Aorta (tissue), 5 donors: ENCODE measurements around the gene TASOR2. TPM values are rescaled to one million over a fixed set of nuclear protein-coding genes. Genes with fewer than 3 reads are reported as not detected.

Experiments used
- ATAC-seq: fragments of 200-7000 bp; cut with Tn5 transposase; one replicate; pipeline ENCODE4 v1.9.1; 2022; ENCODE audit warnings: moderate library complexity; ENCODE audit not compliant: low FRiP score
- DNase-seq, 2 donors: peaks; one replicate each; pipeline ENCODE4 v3.0.0-alpha.2; 2020
- H3K27ac ChIP-seq, 2 donors: one replicate each; pipeline ENCODE4 v1.5.1; 2013; ENCODE audit warnings: low read length in 2 of 2, mild to moderate bottlenecking in 2 of 2, moderate library complexity in 2 of 2, control low read depth in 1 of 2, inconsistent platforms in 1 of 2, low read depth in 1 of 2
- H3K27me3 ChIP-seq, 2 donors: one replicate each; pipeline ENCODE4 v1.6.1; 2013; ENCODE audit warnings: control low read depth in 1 of 2, low read length in 1 of 2, mild to moderate bottlenecking in 1 of 2, moderate library complexity in 1 of 2; ENCODE audit not compliant: insufficient read depth in 2 of 2, control insufficient read depth in 1 of 2
- H3K36me3 ChIP-seq, 2 donors: one replicate each; pipeline ENCODE4 v1.6.1; 2013; ENCODE audit warnings: control low read depth in 1 of 2, low read length in 1 of 2, mild to moderate bottlenecking in 1 of 2; ENCODE audit not compliant: insufficient read depth in 2 of 2, control insufficient read depth in 1 of 2
- H3K4me1 ChIP-seq, 2 donors: one replicate each; pipeline ENCODE4 v1.6.1; 2013; ENCODE audit warnings: low read length in 2 of 2, control low read depth in 1 of 2, mild to moderate bottlenecking in 1 of 2, moderate library complexity in 1 of 2; ENCODE audit not compliant: insufficient read depth in 2 of 2, control insufficient read depth in 1 of 2
- H3K4me3 ChIP-seq, 2 donors: one replicate each; pipeline ENCODE4 v1.5.1; 2013; ENCODE audit warnings: low read length in 2 of 2, control low read depth in 1 of 2, mild to moderate bottlenecking in 1 of 2
- H3K9me3 ChIP-seq: one replicate; pipeline ENCODE4 v1.6.1; 2013; ENCODE audit warnings: mild to moderate bottlenecking, low read length; ENCODE audit not compliant: control insufficient read depth
- WGBS, 2 donors: extraction: QIAGEN DNeasy Blood & Tissue Kit; methylation state at CpG; one replicate each; pipeline ENCODE4 v1.1.7; 2013; 5-methylcytosine and 5-hydroxymethylcytosine counted together
- intact Hi-C, 2 donors: fragments of 100-400 bp; cut with DNase I; formaldehyde crosslinking; loops; one replicate each; pipeline versions ENCODE4 v1.14.2 to v1.15.0; 2022
- long read RNA-seq, 2 donors: library from polyadenylated mRNA; unstranded; transcript quantifications; one replicate each; pipeline ENCODE4 v2.0.0, GENCODE V29; 2020 to 2021
- polyA plus RNA-seq, 2 donors: library from polyadenylated mRNA; stranded (reverse); fragments of 200-250 nt; gene quantifications; one replicate each; pipeline ENCODE4 v1.2.3, GENCODE V29; 2013
- total RNA-seq, 2 donors: library from RNA; stranded (reverse); fragmentation: NEBNext Ultra II Directional; extraction: Animal tissue kit (Norgen Biotek cat#: 25700); gene quantifications; one replicate each; pipeline ENCODE4 v1.2.1, GENCODE V29; 2021
- donor health status: healthy with polysubstance abuse.
- donor health status: Bipolar disorder and iron deficiency.
- donor health status: DM: no; HTN: no; CAD: no.
- donor health status: DM: no; HTN: no; CAD: no.
- donor health status: DM: yes; HTN: yes; CAD: no.

TASOR2 gene
- total RNA-seq (10 to 100 TPM; 68.2 to 72.6 TPM), polyA plus RNA-seq (10 to 100 TPM in 1 of 2 donors, 1 to 10 TPM in 1; 2.3 to 11.0 TPM)
- long read RNA-seq, donor 1, partial matches to known transcripts = 8 of 13 reads
- long read RNA-seq, donor 1, other reads (novel, unspliced or antisense) = 3 of 13 reads
- long read RNA-seq, donor 2, partial matches to known transcripts = 8 of 19 reads
- long read RNA-seq, donor 2, other reads (novel, unspliced or antisense) = 11 of 19 reads

DNA sequence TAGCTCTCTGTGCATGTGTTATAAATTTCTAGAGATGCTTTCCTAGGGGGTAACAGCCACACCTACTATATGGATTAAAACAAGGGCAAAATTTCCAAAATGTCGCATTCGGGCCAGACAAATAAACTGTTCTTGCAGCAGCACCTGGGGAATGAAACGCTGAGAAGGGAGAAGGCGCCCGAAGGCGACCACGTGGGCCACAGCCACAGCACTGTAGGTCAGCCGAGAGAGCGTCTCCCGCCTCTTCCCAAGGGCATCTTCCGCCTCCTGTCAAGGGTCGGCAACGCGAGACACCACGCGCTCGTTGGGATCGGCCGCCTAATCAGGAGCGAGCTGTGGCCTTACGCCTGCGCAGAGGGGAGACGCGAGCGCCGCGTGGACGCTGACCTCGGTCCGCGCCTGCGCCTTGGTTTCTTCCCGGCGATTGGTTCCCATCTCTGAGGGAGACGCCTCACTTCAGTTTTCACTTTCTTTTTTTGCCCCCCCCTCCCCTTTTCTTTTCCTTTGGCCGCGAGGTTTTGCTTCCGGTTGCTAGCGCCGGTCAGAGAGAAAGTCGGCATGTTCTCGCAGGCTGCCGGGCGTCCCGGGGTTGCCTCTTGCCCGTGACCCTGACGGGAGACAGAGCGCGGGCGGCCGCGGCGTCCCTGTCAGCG lies at the start of gene TASOR2:
Gene TASOR2, plus strand, starts transcription at position 521 of the 653 bp plus-strand sequence. CDS start 35,805 bp downstream, outside the sequence.
- peak; percentile 97 for ATAC-seq
- Histone ChIP-seq H3K27me3 (no peaks in the 10 kb centered on the region), H3K4me3 (peak within 1 kb of the TSS; percentile 81 to 90), H3K36me3 (no peaks in the 10 kb centered on the region), H3K27ac (peak within 1 kb of the TSS in 1 of 2 donors; percentile 73), H3K4me1 (no peaks in the 10 kb centered on the region), H3K9me3 (no peaks in the 10 kb centered on the region)
- intact Hi-C loops = loop anchor here (10.0 kb wide), 2 partner anchors 130 to 190 kb away; partner anchors contain the start of gene GDI2 (in 1 of the 2)
- DNase-seq = peak; percentile 99
- WGBS, 2 donors = 0 to 1% methylated on average over 53 to 54 of the region's 54 CpGs

DNA sequence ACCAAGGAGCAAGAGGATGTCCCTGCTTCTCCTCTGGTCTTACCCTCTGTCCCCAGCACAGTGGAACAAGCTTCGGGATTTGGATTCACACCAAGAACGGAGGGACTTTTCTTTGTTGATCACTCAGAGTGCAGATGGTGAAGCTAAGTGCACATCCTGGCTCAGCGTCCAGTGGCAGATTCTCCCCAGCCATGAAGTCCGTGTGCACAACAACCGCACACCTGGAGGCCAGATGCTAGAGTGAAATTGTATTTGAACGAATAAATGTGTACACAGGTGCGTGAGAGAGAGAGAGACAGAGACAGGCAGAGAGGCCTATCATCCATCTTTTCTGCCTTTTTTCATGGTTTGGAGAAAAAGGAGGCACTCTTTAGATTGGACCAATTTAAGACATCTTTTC lies 49.7 kb upstream of the TASOR2 start:
- intact Hi-C loops = loop anchor here in 1 of 2 donors (5.0 kb wide), 1 partner anchor 177 kb away; the partner anchor contains the start of gene GDI2
- WGBS, 2 donors = 86 to 89% methylated on average over 7 of the region's 7 CpGs
- H3K27ac ChIP-seq = no peak overlapping the region

GRCh38 chr10:5638494-5638893 lies 46.1 kb upstream of the TASOR2 start:
- DNase-seq (peak in 1 of 2 donors; percentile 60), ATAC-seq (no peak)
- H3K4me1 ChIP-seq = no peaks in the 10 kb centered on the region
- 97% methylated on average over 10 of the region's 10 CpGs for WGBS, 2 donors
- H3K36me3 ChIP-seq = peaks cover 0 to 13% of the 10 kb centered on the region in 2 donors
- H3K4me3 ChIP-seq = no peak overlapping the region
- H3K27me3 ChIP-seq = no peaks in the 10 kb centered on the region
- no peak overlapping the region for H3K27ac ChIP-seq
- no peaks in the 10 kb centered on the region for H3K9me3 ChIP-seq
- intact Hi-C loops = no loop called here

More for the DNA sequence above, 49.7 kb upstream of the TASOR2 start:
- DNase-seq = no peak
- Histone ChIP-seq H3K4me3 (no peak overlapping the region), H3K4me1 (peaks cover 0 to 2% of the 10 kb centered on the region in 2 donors), H3K36me3 (peaks cover 0 to 5% of the 10 kb centered on the region in 2 donors), H3K27me3 (no peaks in the 10 kb centered on the region), H3K9me3 (no peaks in the 10 kb centered on the region)
- ATAC-seq = no peak

DNA sequence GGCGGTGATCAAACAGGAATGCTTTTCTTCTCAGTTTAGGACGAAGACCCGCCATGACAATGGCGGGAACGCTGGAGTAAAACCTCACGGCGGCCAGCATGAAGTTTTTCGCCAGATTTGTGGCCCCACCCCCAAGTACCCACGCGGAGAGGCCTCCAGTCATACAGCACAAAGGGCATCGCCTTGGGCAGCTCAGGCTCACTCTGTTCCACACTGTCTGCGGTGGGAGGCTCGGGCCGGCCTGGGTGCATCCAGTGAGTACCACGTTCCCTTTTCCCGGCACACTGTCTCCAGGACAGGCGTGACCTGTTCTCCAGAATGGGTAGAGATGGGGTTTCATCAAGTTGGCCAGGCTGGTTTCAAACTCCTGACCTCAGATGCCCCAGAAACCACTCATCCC lies 45.6 kb upstream of the TASOR2 start:
- H3K27me3 ChIP-seq = no peaks in the 10 kb centered on the region
- 96 to 97% methylated on average over 17 of the region's 17 CpGs for WGBS, 2 donors
- H3K36me3 ChIP-seq = peaks cover 0 to 13% of the 10 kb centered on the region in 2 donors
- H3K4me3 ChIP-seq = no peak overlapping the region
- H3K4me1 ChIP-seq = peaks cover 0 to 2% of the 10 kb centered on the region in 2 donors
- no peak for ATAC-seq
- DNase-seq = peak in 1 of 2 donors; percentile 61
- intact Hi-C loops = no loop called here
- H3K9me3 ChIP-seq = no peaks in the 10 kb centered on the region
- no peak overlapping the region for H3K27ac ChIP-seq

GRCh38 chr10:5640036-5640435 lies 44.6 kb upstream of the TASOR2 start:
- H3K27ac ChIP-seq = no peak overlapping the region

GRCh38 chr10:5640501-5640900 lies 44.1 kb upstream of the TASOR2 start:
- Histone ChIP-seq H3K4me3 (no peak overlapping the region), H3K27me3 (no peaks in the 10 kb centered on the region), H3K36me3 (peaks cover 0 to 13% of the 10 kb centered on the region in 2 donors), H3K9me3 (no peaks in the 10 kb centered on the region), H3K4me1 (peaks cover 0 to 2% of the 10 kb centered on the region in 2 donors), H3K27ac (no peak overlapping the region)
- DNase-seq (peak in 1 of 2 donors; percentile 70), ATAC-seq (no peak)
- whole genome bisulfite sequencing, 2 donors = 89% methylated on average over 13 of the region's 13 CpGs
- intact Hi-C loops = no loop called here

More at GRCh38 chr10:5640036-5640435, 44.6 kb upstream of the TASOR2 start:
- intact Hi-C loops = no loop called here
- DNase-seq = peak in 1 of 2 donors; percentile 70
- Histone ChIP-seq H3K4me1 (peaks cover 0 to 2% of the 10 kb centered on the region in 2 donors), H3K4me3 (no peak overlapping the region), H3K36me3 (peaks cover 0 to 13% of the 10 kb centered on the region in 2 donors), H3K9me3 (no peaks in the 10 kb centered on the region), H3K27me3 (no peaks in the 10 kb centered on the region)
- 88% methylated on average over 12 of the region's 12 CpGs for WGBS, 2 donors
- no peak for ATAC-seq

- H3K36me3 ChIP-seq = peaks cover 0 to 14% of the 10 kb centered on the region in 2 donors
- WGBS, 2 donors = 96% methylated on average over 25 of the region's 25 CpGs
- no peaks in the 10 kb centered on the region for H3K27me3 ChIP-seq
- DNase-seq = peak in 1 of 2 donors; percentile 58
- no peak overlapping the region for H3K4me3 ChIP-seq
- intact Hi-C loops = no loop called here
- H3K27ac ChIP-seq = no peak overlapping the region
- no peak for ATAC-seq
- H3K4me1 ChIP-seq = peaks cover 0 to 2% of the 10 kb centered on the region in 2 donors
- no peaks in the 10 kb centered on the region for H3K9me3 ChIP-seq
Measured at GRCh38 chr10:5641501-5641900, 43.1 kb upstream of the TASOR2 start.

DNA sequence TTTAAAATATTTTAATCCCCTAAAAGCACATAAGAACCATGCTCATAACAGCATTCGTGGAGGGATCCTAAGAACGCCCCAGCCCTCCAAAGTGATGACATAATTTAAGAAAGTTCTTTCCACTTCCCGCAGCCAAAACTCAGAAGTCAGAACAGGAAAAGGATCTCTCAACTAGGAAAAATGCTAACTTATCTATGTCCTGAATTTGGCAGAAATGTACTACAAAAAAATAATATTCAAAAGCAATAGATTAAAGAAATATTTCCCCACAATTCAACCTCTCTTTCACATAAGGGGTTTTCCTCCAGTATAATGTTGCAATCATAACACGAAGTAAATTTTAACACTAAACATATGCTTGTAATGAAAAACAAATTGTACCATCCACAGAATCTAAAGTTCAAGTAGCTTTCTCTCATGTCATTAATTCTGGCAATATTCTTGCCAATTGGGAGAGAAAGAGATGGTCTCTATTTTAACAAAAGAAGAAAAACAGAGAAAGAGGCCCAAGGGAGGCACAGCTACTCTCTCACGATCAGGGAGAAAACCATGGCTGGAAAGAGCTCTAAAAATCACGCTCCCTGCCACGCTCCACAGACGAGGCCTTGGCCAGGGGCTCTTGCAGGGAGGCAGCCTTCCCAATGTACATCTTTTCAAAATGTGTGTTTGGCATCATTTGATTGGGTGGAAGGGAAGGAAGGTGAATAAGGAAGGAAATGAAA lies 41.1 kb upstream of the TASOR2 start:
- Histone ChIP-seq H3K4me3 (no peak overlapping the region), H3K9me3 (no peaks in the 10 kb centered on the region), H3K27me3 (no peaks in the 10 kb centered on the region), H3K27ac (peak overlapping the region; percentile 7 to 10), H3K4me1 (peaks cover 0 to 2% of the 10 kb centered on the region in 2 donors), H3K36me3 (peaks cover 0 to 14% of the 10 kb centered on the region in 2 donors)
- intact Hi-C loops = no loop called here
- ATAC-seq (peak; percentile 49), DNase-seq (peak in 1 of 2 donors; percentile 58)
- 10 to 11% methylated on average over 8 of the region's 8 CpGs for WGBS, 2 donors
